K562 (cell line): ENCODE results near the gene GALM. TPM values are rescaled to one million over a fixed set of nuclear protein-coding genes. Genes with fewer than 3 reads are reported as not detected.

Experiments
- CHD2 ChIP-seq: IDR thresholded peaks from 2 replicates; pipeline ENCODE4 v1.6.1; 2011; ENCODE audit warnings: low read depth, low read length
- ERF ChIP-seq: fragments of 450-650 bp; formaldehyde crosslinking; IDR thresholded peaks from 2 replicates; pipeline ENCODE4 v1.4.0; 2020; ENCODE audit warnings: mild to moderate bottlenecking, mixed read lengths
- FOXA3 ChIP-seq, 2 experiments: fragments of 450-650 bp in 1 of 2; sonication (generic) in 1 of 2; formaldehyde crosslinking; IDR thresholded peaks in 1 of 2; conservative IDR thresholded peaks in 1 of 2; 2 replicates each; pipeline versions ENCODE4 v1.4.0 to v1.8.0; 2020 to 2022; ENCODE audit warnings: mild to moderate bottlenecking in 2 of 2, missing genetic modification reagents in 1 of 2
- MEF2A ChIP-seq: IDR thresholded peaks from 2 replicates; pipeline ENCODE4 v1.6.1; 2011; ENCODE audit warnings: low read depth, mild to moderate bottlenecking, low read length, moderate library complexity; ENCODE audit not compliant: control insufficient read depth
- MYC ChIP-seq, 2 experiments: fragments of 250-450 bp in 1 of 2; sonication (Bioruptor Pico) in 1 of 2; IDR thresholded peaks; 2 replicates each; pipeline versions ENCODE4 v1.5.1 to v1.6.1; 2012 to 2021; ENCODE audit warnings: low read depth in 2 of 2, borderline replicate concordance in 1 of 2, improper control_type of control experiment in 1 of 2, low read length in 1 of 2, mild to moderate bottlenecking in 1 of 2, moderate library complexity in 1 of 2
- NONO ChIP-seq, 2 experiments: fragments of 200-400 bp in 1 of 2; fragments of 450-650 bp in 1 of 2; formaldehyde crosslinking in 1 of 2; IDR thresholded peaks; 2 replicates each; pipeline ENCODE4 v1.6.1; 2017; ENCODE audit warnings: low read depth in 2 of 2, mild to moderate bottlenecking in 2 of 2, moderate library complexity in 2 of 2, low read length in 1 of 2
- NR2F6 ChIP-seq: fragments of 450-650 bp; formaldehyde crosslinking; IDR thresholded peaks from 2 replicates; pipeline ENCODE4 v1.4.0; 2020; ENCODE audit warnings: mild to moderate bottlenecking
- POLR2G ChIP-seq: fragments of 200-400 bp; formaldehyde crosslinking; IDR thresholded peaks from 2 replicates; pipeline ENCODE4 v1.6.1; 2017; ENCODE audit warnings: low read depth, mild to moderate bottlenecking, antibody characterized with exemption, low read length, moderate library complexity
- TAF1 ChIP-seq: IDR thresholded peaks from 2 replicates; pipeline ENCODE4 v1.6.1; 2011; ENCODE audit warnings: mild to moderate bottlenecking, low read length, moderate library complexity; ENCODE audit not compliant: insufficient read depth, control insufficient read depth, severe bottlenecking; ENCODE audit errors: extremely low read depth
- TCF3 ChIP-seq: sonication (generic); formaldehyde crosslinking; IDR thresholded peaks from 2 replicates; pipeline ENCODE4 v1.4.0; 2020; ENCODE audit warnings: mild to moderate bottlenecking, missing genetic modification reagents
- ZNF184 ChIP-seq: sonication (generic); formaldehyde crosslinking; IDR thresholded peaks from 2 replicates; pipeline ENCODE4 v1.5.0; 2020; ENCODE audit warnings: missing genetic modification reagents
- ZNF197 ChIP-seq: fragments of 200-800 bp; sonication (Bioruptor generic); IDR thresholded peaks from 2 replicates; pipeline ENCODE4 v1.6.1; 2016; ENCODE audit warnings: low read depth, missing genetic modification characterization, missing compliant biosample characterization
- polyA plus RNA-seq, 8 experiments: library from polyadenylated mRNA; depleted of rRNA in 4 of 8; stranded (reverse) in 5 of 8; unstranded in 3 of 8; fragments of >200 nt; fragmentation: Nextera tagmentation in 2 of 8; fragmentation: Illumina TruSeq in 1 of 8; extraction: Ambion mirVana in 2 of 8; extraction: Trizol in 1 of 8; gene quantifications; 2 replicates each; pipeline versions ENCODE4 v1.2.1 to v1.2.3, GENCODE V29; 2011 to 2014; ENCODE audit warnings: inconsistent platforms in 1 of 8, missing spikeins in 1 of 8
- total RNA-seq, 7 experiments: library from RNA; depleted of rRNA in 6 of 7; stranded (reverse); fragments of >200 nt in 6 of 7; fragmentation: Illumina TruSeq in 2 of 7; extraction: Trizol in 2 of 7; gene quantifications; 2 replicates each; pipeline versions ENCODE4 v1.2.1 to v1.2.3, GENCODE V29; 2011 to 2021; ENCODE audit warnings: low replicate concordance in 1 of 7
- TF ChIP-seq, protein P1 (sequence below): fragments of 250-450 bp; sonication (Bioruptor Pico); IDR thresholded peaks from 2 replicates; pipeline ENCODE4 v1.5.0; 2020; ENCODE audit warnings: mild to moderate bottlenecking
- TF ChIP-seq, protein P2 (sequence below): fragments of 450-650 bp; formaldehyde crosslinking; IDR thresholded peaks from 2 replicates; pipeline ENCODE4 v1.4.0; 2022; ENCODE audit warnings: missing genetic modification characterization
- TF ChIP-seq, protein P3 (sequence below): sonication (generic); formaldehyde crosslinking; IDR thresholded peaks from 2 replicates; pipeline ENCODE4 v1.8.0; 2022; ENCODE audit warnings: mild to moderate bottlenecking, missing genetic modification reagents
- TF ChIP-seq, protein P4 (sequence below): conservative IDR thresholded peaks from 2 replicates; pipeline ENCODE4 v1.6.1; 2011; ENCODE audit warnings: low read depth, mild to moderate bottlenecking, low read length; ENCODE audit not compliant: control insufficient read depth
- TF ChIP-seq, protein P5 (sequence below): sonication (generic); formaldehyde crosslinking; IDR thresholded peaks from 2 replicates; pipeline ENCODE4 v1.5.0; 2020; ENCODE audit warnings: missing genetic modification reagents
- TF ChIP-seq, protein P6 (sequence below), 2 experiments: fragments of 450-650 bp in 1 of 2; sonication (generic) in 1 of 2; formaldehyde crosslinking; conservative IDR thresholded peaks; 2 replicates each; pipeline versions ENCODE4 v1.4.0 to v1.8.1; 2020 to 2022; ENCODE audit warnings: mild to moderate bottlenecking in 1 of 2, missing genetic modification reagents in 1 of 2

GALM gene
- total and polyA plus RNA-seq, 9 of the 15 experiments (the other 6 are each of a cell fraction or from before 2014, with no cell fraction given): 22.1 to 51.7 (median 27.9) TPM

DNA sequence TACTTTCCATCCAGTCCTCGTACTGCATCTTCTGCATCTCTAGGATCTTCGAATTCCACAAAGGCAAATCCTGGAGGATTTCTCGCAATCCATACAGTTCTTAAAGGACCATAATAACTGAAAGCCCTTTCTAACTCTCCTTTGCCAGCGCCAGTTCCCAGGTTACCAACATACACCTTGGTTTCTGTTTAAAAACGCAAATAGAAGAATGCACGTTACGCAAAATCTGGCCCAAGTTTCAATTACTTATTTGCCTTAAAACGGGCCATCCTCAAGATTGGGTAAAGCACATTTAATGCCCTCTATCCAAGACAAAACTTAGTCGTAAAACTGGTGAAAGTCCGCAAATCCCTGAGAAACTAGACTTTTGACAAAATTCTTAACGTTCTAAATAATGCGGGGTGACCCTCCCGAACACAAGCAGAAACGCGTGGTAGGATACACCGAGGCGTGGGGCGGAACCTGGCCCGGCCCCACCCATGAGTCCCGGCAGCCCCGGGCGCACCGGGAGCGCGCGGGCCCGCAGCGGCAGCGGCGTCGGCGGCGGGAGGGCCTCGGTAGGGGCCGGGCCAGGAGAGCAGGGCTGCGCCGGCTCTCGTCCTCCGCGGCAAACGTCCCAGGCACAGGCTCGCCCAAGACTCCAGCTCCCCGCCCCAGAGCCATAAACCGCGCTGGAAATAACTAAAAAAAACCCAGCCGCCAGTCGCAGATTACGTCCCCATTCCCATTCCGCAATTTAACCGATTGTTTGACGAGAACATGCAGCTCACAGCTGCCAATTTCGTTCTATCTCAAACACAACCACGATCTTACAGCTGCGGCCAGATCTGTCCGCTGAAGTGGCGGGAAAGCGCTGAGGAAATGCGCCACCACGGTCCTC, 84.3 kb downstream of the GALM start (continued):
- TF ChIP-seq, protein P1, sequence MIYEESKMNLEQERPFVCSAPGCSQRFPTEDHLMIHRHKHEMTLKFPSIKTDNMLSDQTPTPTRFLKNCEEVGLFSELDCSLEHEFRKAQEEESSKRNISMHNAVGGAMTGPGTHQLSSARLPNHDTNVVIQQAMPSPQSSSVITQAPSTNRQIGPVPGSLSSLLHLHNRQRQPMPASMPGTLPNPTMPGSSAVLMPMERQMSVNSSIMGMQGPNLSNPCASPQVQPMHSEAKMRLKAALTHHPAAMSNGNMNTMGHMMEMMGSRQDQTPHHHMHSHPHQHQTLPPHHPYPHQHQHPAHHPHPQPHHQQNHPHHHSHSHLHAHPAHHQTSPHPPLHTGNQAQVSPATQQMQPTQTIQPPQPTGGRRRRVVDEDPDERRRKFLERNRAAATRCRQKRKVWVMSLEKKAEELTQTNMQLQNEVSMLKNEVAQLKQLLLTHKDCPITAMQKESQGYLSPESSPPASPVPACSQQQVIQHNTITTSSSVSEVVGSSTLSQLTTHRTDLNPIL (CRISPR knock-in tag): no peak
- TF ChIP-seq ERF (CRISPR knock-in tag): 0 out of 2 replicates have a peak, but pooled peaks have one; percentile 69
- peak in 1 of 2 experiments; percentile 23; a peak in 1 of 4 replicates for TF ChIP-seq FOXA3 (CRISPR knock-in tag; conservative IDR thresholded peaks at IDR 0.05 in 1 of 2, IDR thresholded peaks at IDR 0.05 in 1 of 2)
- no peak for TF ChIP-seq ZNF197 (CRISPR knock-in tag)
- TF ChIP-seq MYC (IDR thresholded peaks at IDR 0.05; ENCODE audit: low read depth, low read length): peak; percentile 57; the same call in 1 of the 2 replicates
- no peak for TF ChIP-seq MYC (CRISPR knock-in tag; IDR thresholded peaks at IDR 0.05; ENCODE audit: borderline replicate concordance, low read depth)
- TF ChIP-seq, protein P2, sequence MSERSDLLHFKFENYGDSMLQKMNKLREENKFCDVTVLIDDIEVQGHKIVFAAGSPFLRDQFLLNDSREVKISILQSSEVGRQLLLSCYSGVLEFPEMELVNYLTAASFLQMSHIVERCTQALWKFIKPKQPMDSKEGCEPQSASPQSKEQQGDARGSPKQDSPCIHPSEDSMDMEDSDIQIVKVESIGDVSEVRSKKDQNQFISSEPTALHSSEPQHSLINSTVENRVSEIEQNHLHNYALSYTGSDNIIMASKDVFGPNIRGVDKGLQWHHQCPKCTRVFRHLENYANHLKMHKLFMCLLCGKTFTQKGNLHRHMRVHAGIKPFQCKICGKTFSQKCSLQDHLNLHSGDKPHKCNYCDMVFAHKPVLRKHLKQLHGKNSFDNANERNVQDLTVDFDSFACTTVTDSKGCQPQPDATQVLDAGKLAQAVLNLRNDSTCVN (CRISPR knock-in tag): no peak
- TF ChIP-seq, protein P3, sequence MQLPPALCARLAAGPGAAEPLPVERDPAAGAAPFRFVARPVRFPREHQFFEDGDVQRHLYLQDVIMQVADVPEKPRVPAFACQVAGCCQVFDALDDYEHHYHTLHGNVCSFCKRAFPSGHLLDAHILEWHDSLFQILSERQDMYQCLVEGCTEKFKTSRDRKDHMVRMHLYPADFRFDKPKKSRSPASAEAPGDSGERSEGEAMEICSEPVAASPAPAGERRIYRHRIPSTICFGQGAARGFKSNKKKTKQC (CRISPR knock-in tag): 0 out of 2 replicates have a peak, but pooled peaks have one; percentile 16
- peak; percentile 78 for TF ChIP-seq POLR2G
- TF ChIP-seq MEF2A: no peak
- TF ChIP-seq TCF3 (CRISPR knock-in tag): no peak
- TF ChIP-seq, protein P4, sequence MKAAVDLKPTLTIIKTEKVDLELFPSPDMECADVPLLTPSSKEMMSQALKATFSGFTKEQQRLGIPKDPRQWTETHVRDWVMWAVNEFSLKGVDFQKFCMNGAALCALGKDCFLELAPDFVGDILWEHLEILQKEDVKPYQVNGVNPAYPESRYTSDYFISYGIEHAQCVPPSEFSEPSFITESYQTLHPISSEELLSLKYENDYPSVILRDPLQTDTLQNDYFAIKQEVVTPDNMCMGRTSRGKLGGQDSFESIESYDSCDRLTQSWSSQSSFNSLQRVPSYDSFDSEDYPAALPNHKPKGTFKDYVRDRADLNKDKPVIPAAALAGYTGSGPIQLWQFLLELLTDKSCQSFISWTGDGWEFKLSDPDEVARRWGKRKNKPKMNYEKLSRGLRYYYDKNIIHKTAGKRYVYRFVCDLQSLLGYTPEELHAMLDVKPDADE: peak; percentile 70; the same call in 1 of the 2 replicates
- no peak for TF ChIP-seq CHD2
- peak; percentile 20 for TF ChIP-seq TAF1
- TF ChIP-seq, protein P5, sequence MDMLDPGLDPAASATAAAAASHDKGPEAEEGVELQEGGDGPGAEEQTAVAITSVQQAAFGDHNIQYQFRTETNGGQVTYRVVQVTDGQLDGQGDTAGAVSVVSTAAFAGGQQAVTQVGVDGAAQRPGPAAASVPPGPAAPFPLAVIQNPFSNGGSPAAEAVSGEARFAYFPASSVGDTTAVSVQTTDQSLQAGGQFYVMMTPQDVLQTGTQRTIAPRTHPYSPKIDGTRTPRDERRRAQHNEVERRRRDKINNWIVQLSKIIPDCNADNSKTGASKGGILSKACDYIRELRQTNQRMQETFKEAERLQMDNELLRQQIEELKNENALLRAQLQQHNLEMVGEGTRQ: no peak
- TF ChIP-seq NONO (IDR thresholded peaks at IDR 0.05; ENCODE audit: low read depth in 2 of 2, low read length in 1 of 2): peak; percentile 58 to 86; a peak in 3 of 4 replicates
- TF ChIP-seq, protein P6, sequence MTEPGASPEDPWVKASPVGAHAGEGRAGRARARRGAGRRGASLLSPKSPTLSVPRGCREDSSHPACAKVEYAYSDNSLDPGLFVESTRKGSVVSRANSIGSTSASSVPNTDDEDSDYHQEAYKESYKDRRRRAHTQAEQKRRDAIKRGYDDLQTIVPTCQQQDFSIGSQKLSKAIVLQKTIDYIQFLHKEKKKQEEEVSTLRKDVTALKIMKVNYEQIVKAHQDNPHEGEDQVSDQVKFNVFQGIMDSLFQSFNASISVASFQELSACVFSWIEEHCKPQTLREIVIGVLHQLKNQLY (CRISPR knock-in tag; conservative IDR thresholded peaks at IDR 0.05): 0 out of 4 replicates have a peak, but pooled peaks of 1 of the 2 experiments have one; percentile 43
- no peak for TF ChIP-seq NR2F6
- TF ChIP-seq ZNF184 (CRISPR knock-in tag): no peak
